ENCODE measurements around the gene SLC12A3.

The SLC12A3 gene

DNA sequence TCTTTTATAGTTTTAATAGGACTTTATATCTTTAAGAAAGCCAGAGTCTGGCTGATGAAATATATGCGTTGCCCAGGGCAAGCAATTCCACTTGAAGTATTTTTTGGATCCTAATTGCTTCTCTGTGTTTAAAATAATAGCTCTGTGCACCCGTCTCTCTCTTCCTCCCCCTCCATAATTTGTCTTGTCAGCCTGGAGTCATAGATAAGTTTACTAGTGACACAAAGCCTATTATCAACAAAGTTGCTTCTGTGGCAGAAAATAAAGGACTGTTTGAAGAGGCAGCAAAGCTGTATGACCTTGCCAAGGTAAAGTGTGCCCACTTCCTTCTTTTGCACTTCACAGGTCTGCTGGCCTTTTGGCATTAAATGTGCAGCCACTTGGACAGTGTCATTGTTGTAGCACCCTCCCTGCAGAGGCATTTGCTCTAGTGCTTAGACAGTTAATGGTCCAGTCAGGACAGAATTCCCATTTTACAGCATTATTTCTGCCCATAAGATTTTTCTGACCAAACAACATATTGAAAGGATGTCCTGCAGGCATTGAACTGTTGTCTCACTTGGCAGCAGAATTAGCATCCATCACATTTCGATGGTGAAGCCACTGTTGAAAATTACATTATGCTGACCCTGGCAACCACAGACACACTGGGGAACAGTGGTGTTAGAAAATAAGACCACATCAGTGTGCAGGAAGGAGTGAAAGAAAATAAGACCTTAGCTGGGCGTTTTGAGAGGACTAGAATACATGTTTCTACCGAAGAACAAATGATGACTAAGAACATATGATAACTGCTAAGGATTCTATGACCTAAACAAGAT, 28.4 kb upstream of the SLC12A3 start:
- no peak overlapping the region for H3K27ac ChIP-seq
- no peak for TF ChIP-seq ZFX (IDR thresholded peaks at IDR 0.05)
- TF ChIP-seq, protein P1, sequence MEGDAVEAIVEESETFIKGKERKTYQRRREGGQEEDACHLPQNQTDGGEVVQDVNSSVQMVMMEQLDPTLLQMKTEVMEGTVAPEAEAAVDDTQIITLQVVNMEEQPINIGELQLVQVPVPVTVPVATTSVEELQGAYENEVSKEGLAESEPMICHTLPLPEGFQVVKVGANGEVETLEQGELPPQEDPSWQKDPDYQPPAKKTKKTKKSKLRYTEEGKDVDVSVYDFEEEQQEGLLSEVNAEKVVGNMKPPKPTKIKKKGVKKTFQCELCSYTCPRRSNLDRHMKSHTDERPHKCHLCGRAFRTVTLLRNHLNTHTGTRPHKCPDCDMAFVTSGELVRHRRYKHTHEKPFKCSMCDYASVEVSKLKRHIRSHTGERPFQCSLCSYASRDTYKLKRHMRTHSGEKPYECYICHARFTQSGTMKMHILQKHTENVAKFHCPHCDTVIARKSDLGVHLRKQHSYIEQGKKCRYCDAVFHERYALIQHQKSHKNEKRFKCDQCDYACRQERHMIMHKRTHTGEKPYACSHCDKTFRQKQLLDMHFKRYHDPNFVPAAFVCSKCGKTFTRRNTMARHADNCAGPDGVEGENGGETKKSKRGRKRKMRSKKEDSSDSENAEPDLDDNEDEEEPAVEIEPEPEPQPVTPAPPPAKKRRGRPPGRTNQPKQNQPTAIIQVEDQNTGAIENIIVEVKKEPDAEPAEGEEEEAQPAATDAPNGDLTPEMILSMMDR (conservative IDR thresholded peaks at IDR 0.05) = no peak

DNA sequence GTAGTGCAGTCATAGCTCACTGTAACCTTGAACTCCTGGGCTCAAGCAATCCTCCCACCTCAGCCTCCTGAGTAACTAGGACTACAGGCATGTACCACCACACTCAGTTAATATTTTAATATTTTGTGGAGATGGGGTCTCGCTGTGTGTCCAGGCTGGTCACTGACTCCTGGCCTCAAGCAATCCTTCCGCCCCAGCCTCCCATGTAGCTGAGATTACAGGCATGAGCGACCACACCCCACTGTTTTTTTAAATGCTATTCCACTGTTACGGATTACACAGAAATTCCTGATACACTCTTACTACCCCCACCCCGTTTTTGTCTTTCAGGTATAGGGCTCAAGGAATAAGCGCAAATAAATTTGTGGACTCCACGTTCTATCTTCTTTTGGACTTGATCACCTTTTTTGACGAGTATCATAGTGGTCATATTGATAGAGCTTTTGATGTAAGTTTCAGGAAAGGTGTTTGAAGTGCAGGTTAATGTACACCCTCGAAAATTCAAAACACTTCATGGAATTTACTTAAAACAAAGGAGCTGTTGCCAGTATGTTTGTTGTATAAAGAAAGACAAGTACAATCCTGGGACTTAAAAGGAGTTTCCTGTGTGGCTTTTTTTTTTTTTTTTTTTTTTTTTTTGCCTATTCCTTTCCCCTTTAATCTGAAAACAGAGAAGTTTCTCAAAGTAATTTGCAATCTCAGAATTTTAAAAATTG, 26.2 kb upstream of the SLC12A3 start:
- no peak overlapping the region for H3K27ac ChIP-seq
- TF ChIP-seq, protein P1 (conservative IDR thresholded peaks at IDR 0.05) = no peak
- TF ChIP-seq ZFX (IDR thresholded peaks at IDR 0.05) = no peak

DNA sequence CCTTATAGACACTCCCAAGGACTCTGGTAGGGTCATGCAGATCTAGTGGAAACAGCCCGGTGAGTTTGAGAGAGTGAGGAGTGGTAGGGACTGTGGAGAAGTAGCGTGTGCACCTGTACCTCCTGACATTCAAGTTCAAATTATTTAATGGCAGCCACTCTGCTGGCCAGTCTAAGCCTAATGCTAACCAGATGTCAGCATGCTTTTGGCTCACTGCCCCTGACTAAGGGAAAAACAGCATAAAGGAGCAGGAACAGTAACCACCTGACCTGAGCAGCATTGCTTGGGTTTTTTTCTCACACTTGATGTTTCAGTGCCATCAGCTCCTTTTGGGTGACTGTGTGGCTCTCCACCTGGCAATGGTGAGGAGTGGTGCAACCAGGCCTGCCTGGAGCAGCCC, 23.8 kb upstream of the SLC12A3 start:
- no peak overlapping the region for H3K27ac ChIP-seq
- no peak for TF ChIP-seq ZFX (IDR thresholded peaks at IDR 0.05)
- TF ChIP-seq, protein P1 (conservative IDR thresholded peaks at IDR 0.05) = no peak

DNA sequence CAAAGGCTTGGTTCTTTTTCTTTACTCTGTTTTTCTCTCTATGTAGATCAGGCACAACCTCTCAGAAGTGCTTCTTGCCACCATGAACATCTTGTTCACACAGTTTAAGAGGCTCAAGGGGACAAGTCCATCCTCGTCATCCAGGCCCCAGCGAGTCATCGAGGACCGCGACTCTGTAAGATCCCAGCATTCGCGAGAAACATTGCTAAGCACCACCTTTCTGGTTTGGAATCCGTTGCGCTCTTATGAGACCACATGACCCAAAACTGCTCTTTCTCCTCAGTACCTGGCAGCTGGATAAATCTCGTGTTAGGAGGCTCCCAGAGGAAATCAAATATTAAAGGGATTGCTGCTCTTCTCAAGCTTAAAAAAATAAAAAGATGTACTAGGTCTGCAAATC, 23.3 kb upstream of the SLC12A3 start:
- H3K27ac ChIP-seq = no peak overlapping the region
- TF ChIP-seq ZFX (IDR thresholded peaks at IDR 0.05) = no peak
- TF ChIP-seq, protein P1 (conservative IDR thresholded peaks at IDR 0.05) = no peak

DNA sequence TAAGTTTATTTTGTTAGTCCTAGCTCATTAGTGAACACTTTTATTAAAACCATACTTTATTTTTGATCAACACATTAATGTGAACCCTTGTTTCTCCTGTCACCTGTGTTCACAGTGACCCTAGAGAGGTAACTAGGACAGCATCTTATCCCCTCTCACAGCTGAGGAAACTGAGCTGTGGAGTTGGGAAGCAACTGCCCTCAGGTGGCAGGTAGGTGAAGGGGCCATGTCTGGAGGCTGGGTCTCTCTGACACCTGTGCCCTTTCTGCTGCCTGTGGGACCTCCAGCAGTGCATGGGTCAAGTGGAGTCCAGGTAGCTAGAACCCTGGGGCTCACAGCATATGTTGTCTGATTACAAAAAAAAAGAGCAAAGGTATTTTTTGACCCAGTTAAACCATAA, 22.9 kb upstream of the SLC12A3 start:
- TF ChIP-seq ZFX (IDR thresholded peaks at IDR 0.05) = no peak
- TF ChIP-seq, protein P1 (conservative IDR thresholded peaks at IDR 0.05) = no peak
- no peak overlapping the region for H3K27ac ChIP-seq

DNA sequence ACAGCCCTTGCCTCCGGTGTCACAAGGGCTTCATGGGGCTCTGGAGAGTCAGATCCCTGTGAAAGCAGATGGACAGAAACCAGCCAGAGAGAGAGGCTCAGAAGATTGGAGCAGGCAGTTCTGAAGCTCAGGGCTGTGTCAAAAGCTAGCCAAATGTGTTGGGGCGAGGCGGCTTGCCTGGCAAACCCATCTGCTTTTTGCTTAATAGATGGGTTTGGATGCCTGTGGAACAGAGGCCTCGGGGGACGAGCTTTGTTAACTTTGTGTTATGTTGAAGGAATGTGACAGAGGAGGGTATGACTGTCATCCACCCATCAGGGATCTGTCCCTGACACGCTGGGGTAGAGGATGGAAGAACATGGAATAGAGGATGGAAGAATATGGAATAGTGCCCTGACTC, 21.0 kb upstream of the SLC12A3 start:
- no peak overlapping the region for H3K27ac ChIP-seq
- TF ChIP-seq, protein P1 (conservative IDR thresholded peaks at IDR 0.05) = no peak
- no peak for TF ChIP-seq ZFX (IDR thresholded peaks at IDR 0.05)

Measured in C4-2B (cell line).